22Rv1 (cell line): ENCODE results near the gene TCF23.
A peak's percentile ranks its signal among the peaks of the same experiment; 100 is the strongest.

Experiments used
- H3K27ac ChIP-seq: fragments of 450-650 bp; 2 replicates; pipeline ENCODE4 v1.5.1; 2017
- CTCF ChIP-seq: fragments of 450-650 bp; IDR thresholded peaks from 2 replicates; pipeline ENCODE4 v1.5.1; 2017; ENCODE audit warnings: mild to moderate bottlenecking
- ZFX ChIP-seq: fragments of 450-650 bp; IDR thresholded peaks from 2 replicates; pipeline ENCODE4 v1.6.1; 2017; ENCODE audit warnings: antibody characterized with exemption, borderline replicate concordance

TCF23 gene

DNA sequence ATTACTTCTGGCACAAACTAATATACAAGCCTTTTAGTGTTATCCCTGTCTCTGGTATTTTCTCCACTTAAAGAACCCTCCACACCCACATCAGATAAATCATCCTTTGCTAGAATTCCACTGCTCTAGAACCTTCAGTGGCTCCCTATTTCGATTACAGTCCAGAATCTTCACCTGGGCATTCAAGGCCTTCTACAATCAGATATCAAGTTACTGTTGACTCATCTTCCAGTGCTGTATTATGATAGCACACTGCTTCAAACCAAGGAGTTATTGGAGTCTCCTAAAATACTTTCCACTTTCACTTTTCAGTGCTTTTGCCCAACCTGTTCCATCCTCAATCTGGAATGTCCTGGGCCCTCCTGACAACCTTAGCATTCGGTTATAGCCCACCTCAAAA is 33.3 kb upstream of the TCF23 start:
- no peak overlapping the region for H3K27ac ChIP-seq
- no peak for TF ChIP-seq ZFX
- no peak for TF ChIP-seq CTCF

DNA sequence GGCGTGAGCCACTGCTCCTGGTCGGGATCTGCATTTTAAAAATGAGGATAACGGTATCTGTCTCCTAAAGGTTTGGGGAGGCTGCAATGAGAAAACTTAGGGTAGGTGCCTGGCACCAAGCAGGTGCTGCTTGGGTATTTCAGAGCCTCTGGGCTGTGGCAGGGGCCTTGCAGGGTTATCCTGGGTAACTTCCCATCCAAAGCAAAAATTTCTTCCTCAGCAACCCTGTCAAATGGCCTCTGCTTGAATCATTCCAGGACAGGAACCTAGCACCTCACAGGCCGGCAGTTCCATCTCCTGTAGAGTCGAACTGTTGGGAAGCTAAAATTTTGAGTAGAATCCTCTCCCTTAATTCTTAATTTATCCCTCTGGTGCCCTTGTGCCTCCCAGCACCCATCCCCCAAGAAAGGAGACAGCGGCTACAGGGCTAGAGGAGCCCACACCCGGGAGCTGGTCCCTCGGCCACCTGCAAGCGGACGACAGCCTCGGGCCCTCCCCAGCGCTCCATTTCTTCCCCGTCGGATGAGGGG is 30.7 kb upstream of the TCF23 start:
- TF ChIP-seq CTCF: no peak
- TF ChIP-seq ZFX: no peak
- peak overlapping the region; percentile 58 for H3K27ac ChIP-seq

GRCh38 chr2:27118525-27119329 is 30.1 kb upstream of the TCF23 start, which contains the start of gene CGREF1:
CGREF1 (minus strand) TSS chr2:27119128; CDS start chr2:27104366, 14,762 bp downstream.
- peak within 1 kb of the TSS; percentile 58 for H3K27ac ChIP-seq
- TF ChIP-seq CTCF: peak; percentile 18; the same call in 1 of the 2 replicates
- TF ChIP-seq ZFX: no peak

DNA sequence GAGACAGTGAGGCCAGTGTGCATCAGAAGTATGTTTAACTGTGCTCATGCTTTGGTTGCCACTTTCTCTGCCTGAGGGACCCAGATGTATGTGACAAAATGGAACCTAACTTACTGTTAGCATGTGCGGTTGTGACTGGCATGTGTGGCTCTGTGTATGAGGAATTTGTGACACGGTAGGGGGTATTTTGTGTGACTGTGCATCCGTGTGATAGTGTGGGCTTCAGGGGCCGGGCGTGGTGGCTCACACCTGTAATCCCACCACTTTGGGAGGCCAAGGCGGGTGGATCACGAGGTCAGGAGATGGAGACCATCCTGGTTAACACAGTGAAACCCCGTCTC is 29.5 kb upstream of the TCF23 start:
- peak overlapping the region; percentile 58; the same call in 1 of the 2 replicates for H3K27ac ChIP-seq

DNA sequence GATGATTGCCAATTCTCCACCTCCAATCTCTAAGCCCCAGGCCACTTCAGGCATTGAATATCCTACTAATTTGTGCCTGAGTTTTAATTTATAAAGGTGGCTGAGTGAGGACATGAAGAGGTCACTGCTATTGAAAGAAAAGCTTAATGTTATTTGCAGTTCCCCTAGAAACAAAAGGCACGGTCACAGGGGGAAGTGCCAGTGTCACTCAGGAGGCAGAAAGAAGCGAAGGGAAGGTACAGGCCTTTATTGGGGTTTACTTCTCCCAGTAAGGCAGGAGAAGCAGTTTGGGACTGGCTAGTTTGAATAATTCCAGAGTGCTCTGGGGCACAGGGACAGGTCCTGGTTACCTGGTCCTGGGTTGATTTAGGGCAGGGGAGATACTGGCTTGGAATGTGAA is 26.9 kb upstream of the TCF23 start:
- H3K27ac ChIP-seq: no peak overlapping the region
- TF ChIP-seq CTCF (no peak), ZFX (no peak)

DNA sequence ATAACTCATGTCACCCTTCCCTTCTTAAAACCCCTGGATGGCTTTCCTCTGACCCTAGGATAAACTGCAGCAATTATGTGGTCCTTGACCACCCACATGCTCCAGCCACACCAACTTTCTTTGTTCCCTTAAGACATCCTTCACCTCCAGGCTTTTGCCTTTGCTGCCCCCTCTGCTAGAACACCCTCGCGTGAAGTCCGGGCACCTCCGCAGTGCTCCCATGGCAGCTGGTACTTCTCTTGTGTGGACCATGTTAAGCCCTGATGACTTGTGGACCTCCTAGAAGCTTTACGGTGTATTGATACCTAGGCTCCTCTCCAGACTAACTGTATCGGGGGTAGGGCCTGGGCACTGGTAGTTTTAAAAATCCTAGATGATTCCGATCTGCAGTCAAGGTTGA is 26.0 kb upstream of the TCF23 start:
- TF ChIP-seq CTCF (no peak), ZFX (no peak)
- no peak overlapping the region for H3K27ac ChIP-seq

- no peak within 1 kb of the TSS for H3K27ac ChIP-seq
- TF ChIP-seq ZFX (no peak), CTCF (peak; percentile 37)
Observed at GRCh38 chr2:27123302-27124150, 25.3 kb upstream of the TCF23 start, which contains the start of gene ABHD1. ABHD1 (plus strand) TSS chr2:27123815; CDS start chr2:27123949, 134 bp downstream.
